IPS-18c (cell line): ENCODE data around the gene THSD7B.
"Not testable (repeated sequence)": the region's sequence is repeated elsewhere in the genome, so short reads cannot be mapped to it uniquely, and the experiment has no call there.

ENCODE experiments used
- H3K4me3 ChIP-seq: 2 replicates; pipeline ENCODE4 v1.7.0; 2013; ENCODE audit warnings: low read depth, mild to moderate bottlenecking, low read length, moderate library complexity; ENCODE audit not compliant: insufficient read depth
- H3K9me3 ChIP-seq: one replicate; pipeline ENCODE4 v1.6.1; 2013; ENCODE audit warnings: mild to moderate bottlenecking, low read length, moderate library complexity; ENCODE audit not compliant: control insufficient read depth, insufficient read depth

THSD7B gene

DNA sequence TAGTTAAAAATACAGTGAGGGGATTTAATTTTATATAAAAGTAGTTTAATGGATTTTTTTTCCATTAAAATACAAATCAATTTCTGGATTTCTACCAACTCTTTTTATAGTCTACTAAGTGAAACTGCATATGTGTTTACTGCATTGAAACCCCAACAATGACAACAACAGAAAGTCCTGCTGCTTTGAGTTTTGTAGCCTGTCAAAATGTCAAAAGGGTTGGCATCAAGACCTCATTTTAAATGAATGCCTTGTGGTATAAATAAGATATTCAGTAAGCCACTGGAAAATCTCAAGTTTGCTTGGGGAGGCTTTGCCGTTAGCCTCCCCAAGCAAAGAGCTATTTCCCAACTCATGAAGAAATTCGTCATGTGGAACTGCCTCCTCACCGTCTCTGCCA is 758.6 kb downstream of the THSD7B start:
- no peaks in the 10 kb centered on the region for H3K9me3 ChIP-seq
- H3K4me3 ChIP-seq = no peak overlapping the region

DNA sequence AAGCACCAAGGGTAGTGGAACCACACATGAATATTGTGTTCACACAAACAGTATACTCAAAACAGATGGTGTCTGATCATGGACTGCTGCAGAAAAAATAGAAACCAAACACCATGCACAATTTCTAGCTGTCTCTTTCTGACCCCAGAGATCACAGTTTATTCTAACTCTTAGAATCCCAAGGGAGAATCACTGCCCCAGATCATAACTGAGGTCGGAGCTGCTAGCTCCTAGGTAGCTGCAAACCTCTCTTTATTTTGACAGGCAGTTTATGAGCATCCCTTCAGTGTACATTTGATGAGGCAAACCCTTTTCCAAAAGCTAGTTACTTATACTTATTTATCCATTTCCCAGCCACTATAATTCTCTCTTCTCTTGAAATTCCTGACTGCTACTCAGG is 759.8 kb downstream of the THSD7B start:
- Histone ChIP-seq H3K9me3 (no peaks in the 10 kb centered on the region), H3K4me3 (no peak overlapping the region)

DNA sequence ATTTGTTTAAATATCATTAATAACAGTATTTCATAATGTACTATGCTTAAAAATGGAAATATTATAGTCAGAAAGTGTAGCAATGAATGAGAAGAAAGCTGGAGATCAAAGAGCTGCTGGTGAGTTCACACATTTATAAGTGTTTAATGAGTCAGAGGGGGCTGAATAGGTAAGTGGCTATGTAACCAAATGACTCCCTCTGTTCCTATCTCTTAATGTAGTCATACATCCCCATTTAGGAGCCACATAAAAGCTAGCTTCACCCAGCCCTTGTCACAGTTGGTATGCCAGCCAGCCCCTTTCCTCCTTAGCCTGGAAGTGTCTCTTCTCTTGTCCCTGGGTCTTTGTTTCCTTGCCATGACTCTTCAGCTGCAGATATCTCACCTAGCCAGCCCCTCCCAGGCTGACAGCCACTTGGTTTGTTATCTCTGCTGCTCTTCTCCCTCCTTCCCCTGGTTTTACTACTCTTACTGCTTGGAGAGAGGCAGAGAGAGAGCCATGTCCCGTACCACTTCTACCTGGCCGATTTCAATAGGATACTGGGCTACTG is 760.4 kb downstream of the THSD7B start:
- Histone ChIP-seq H3K9me3 (no peaks in the 10 kb centered on the region), H3K4me3 (no peak overlapping the region)

- H3K4me3 ChIP-seq = no peak overlapping the region
- H3K9me3 ChIP-seq = no peaks in the 10 kb centered on the region
These were observed 770.6 kb downstream of the THSD7B start for GRCh38 chr2:137535897-137536296.

DNA sequence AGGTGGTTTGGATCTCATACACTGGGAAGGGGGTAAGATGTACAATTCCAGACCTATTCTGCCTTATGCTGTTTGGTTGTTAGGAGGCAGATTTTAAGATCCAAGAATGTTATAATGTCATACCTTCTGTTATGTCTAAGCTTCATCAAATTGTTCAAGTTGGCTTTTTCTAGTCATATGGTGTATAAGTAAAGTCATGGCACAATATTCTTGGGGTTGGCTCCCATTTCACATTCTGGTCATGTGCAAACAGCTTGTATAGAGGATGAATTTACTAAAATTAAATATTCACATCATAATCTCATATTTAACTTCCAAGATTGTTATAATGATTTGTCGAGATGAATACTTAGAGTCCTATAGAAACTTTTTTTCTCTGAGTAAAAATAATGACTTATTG is 774.0 kb downstream of the THSD7B start:
- no peak overlapping the region for H3K4me3 ChIP-seq

DNA sequence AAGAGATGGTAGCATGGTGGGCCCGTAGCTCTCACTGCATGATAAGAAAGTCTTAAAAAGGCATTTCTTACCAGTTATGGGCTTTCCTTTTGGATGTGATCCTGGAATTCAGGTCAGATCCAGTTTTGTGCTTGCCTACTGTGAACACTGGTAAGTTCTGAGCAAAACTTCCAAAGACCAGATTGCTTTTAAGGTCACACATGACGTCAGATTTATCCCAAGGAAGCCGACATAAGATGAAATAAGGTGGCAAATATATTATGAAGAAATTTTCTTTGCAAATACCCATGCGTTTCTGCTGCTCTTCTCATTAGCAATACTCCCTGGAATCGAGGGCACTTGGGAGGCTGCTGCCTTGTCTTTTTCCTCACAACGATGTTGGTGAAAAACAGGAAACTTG is 782.5 kb downstream of the THSD7B start:
- Histone ChIP-seq H3K9me3 (no peaks in the 10 kb centered on the region), H3K4me3 (no peak overlapping the region)

More for the DNA sequence above, 774.0 kb downstream of the THSD7B start:
- H3K9me3 ChIP-seq = no peaks in the 10 kb centered on the region

DNA sequence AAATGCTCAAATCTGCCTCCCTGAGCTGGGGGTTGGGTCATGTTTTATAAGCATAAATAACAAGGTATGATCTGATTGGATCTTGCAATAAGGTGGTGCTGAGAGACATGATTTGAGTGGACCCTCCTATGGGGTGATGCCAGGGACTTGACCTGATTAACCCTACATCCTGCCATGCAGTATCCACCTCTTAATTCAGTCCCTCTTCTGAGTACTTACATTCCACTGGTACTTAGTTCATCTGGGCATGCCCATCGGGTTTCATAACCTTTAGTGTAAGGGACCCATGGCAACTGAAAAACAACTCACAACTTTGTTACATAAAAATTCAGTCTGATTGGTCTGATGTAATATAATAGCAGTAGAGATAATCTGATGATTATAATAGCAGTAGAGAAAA is 801.0 kb downstream of the THSD7B start:
- H3K4me3 ChIP-seq = no peak overlapping the region
- peaks cover 2% of the 10 kb centered on the region for H3K9me3 ChIP-seq

DNA sequence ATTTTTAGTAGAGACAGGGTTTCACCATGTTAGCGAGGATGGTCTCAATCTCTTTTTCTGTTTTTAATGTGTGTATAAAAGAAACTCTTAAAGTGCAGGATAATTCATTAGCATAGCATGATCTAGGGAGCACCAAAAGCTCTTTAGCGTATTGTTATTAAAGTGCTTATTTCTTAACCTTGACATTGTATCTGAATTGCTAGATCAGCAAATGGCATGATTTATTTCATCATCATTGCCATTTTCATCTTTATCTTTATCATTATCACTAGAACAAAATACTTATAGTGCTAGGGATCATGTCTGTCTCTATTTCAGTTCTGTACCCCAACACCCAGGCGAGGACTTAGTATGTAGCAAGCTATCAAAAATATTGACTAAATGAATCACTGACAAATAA is 805.1 kb downstream of the THSD7B start:
- H3K9me3 ChIP-seq = no peaks in the 10 kb centered on the region

GRCh38 chr2:137587834-137588233 is 822.5 kb downstream of the THSD7B start:
- not testable (repeated sequence) for H3K9me3 ChIP-seq

More for the DNA sequence above, 805.1 kb downstream of the THSD7B start:
- no peak overlapping the region for H3K4me3 ChIP-seq

DNA sequence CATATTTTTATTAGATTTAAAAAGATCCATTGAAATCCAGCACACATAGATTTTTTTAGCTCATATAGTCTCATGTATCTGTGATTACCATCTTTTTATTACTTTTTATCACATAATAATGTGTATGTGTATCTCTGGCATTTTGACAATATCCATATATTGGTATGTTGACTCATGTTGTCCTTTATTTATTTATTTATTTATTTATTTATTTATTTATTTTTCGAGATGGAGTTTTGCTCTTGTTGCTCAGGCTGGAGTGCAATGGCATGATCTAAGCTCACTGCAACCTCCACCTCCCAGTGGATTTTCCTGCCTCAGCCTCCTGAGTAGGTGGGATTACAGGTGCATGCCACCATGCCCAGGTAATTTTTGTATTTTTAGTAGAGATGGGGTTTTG is 823.2 kb downstream of the THSD7B start:
- H3K4me3 ChIP-seq = not testable (repeated sequence)

More at GRCh38 chr2:137587834-137588233, 822.5 kb downstream of the THSD7B start:
- not testable (repeated sequence) for H3K4me3 ChIP-seq

DNA sequence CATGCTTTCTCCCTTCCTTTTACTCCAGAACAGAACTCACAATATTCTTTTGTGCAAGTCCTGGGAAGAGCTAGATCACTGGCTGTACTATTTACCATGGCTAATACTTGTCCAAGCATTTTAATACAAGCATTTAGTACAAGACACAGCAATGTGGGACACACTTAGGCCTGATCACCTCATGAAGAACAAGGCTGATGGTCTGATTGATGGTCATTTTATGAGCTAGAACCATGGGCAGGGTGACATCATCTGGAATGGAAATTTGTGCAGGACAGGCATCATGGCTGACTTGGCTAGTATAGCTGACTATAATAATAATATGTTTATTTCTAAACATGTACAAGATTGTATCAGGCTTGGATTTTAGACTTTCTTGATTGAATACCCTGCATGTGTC is 824.8 kb downstream of the THSD7B start:
- H3K9me3 ChIP-seq = no peaks in the 10 kb centered on the region

More for the DNA sequence above, 823.2 kb downstream of the THSD7B start:
- H3K9me3 ChIP-seq = not testable (repeated sequence)

DNA sequence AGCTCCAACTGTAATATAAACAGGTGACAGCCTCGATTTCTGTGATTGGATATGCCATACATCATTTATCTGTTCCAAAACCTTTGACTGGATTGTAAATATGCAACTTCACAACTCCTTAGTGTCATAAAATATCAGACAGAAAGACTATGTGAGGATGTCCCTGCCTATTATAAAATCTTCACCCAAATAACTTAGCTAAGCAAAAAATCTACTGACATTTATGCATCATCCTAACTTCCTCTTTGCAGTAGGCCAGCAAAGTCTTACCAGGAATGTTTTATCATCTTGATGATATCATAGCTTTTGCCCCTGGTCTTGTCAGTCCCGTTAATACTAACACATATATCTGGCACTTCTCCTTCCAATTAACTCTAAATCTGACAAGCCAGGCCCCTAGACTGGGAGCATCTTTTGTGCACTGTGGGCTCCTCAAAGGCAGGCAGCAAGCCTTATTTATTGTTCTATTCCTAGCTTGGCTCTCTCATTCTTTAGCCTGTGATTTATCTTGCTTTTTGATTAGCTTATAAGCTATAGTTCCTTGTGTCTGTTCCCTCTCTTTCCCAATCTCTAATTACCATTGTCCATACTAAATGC is 842.5 kb downstream of the THSD7B start:
- no peak overlapping the region for H3K4me3 ChIP-seq

More for the DNA sequence above, 824.8 kb downstream of the THSD7B start:
- no peak overlapping the region for H3K4me3 ChIP-seq

GRCh38 chr2:137638932-137639331 is 873.6 kb downstream of the THSD7B start:
- H3K9me3 ChIP-seq = no peaks in the 10 kb centered on the region
- H3K4me3 ChIP-seq = no peak overlapping the region

More for the DNA sequence above, 842.5 kb downstream of the THSD7B start:
- H3K9me3 ChIP-seq = no peaks in the 10 kb centered on the region

DNA sequence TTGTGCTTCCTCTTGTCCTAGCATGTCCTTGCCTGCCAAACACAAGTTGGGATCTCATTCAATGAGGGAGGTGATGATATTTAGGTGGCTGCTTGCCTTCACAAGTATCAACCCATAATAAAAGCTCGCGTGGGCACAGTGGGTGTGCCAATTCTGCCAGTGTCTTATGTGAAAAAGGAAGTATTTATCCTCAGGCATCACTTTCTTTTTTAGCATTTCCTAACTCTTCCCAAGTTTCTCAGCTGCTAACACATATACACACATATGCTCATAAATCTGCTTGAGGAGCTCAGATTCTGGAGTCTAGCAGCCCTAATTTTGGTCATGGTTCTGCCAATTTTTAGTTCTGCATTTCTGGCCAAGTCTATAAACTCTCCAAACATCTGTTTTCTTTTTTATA is 879.4 kb downstream of the THSD7B start:
- Histone ChIP-seq H3K9me3 (no peaks in the 10 kb centered on the region), H3K4me3 (no peak overlapping the region)

- no peaks in the 10 kb centered on the region for H3K9me3 ChIP-seq
- no peak overlapping the region for H3K4me3 ChIP-seq
These were observed 888.7 kb downstream of the THSD7B start for GRCh38 chr2:137654046-137654445.

DNA sequence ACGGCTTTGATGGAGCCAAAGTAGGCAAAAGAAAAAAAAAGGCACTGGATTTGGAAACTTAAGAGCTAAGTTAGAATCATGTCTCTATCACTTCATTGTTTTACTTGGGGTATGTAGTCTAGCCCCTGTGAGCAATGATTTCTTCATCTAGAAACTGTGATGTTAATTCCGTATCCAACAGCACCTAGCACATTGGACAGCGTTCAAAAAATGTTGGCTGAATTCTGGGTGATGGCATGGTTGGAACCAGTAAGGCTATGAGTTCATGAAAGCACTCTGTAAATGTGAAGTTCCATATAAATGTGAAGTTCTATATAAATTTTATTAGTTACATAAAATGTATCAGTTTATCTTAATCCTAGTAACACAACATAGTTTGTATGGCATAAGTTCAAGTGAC is 890.5 kb downstream of the THSD7B start:
- H3K9me3 ChIP-seq = no peaks in the 10 kb centered on the region
- no peak overlapping the region for H3K4me3 ChIP-seq

GRCh38 chr2:137658433-137658832 is 893.1 kb downstream of the THSD7B start:
- Histone ChIP-seq H3K9me3 (no peaks in the 10 kb centered on the region), H3K4me3 (no peak overlapping the region)

DNA sequence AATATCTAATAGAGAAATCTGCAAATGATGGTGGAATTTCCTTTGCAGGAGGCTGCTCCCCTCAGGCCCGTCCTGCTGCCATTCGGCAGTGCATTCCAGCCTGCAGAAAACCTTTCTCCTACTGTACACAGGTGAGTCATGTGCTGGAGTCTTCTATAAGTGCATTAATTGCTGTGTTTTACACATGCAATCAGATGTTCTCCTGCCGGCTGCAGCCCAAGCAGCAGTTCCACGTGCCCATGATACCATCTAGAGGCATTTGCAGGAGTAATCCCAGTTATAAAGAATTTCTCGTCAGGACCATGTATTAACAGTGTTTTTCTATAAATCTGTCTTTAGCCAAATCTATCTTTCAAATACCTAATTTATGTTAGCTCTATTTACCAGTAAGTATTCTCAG is 894.3 kb downstream of the THSD7B start:
- H3K9me3 ChIP-seq = no peaks in the 10 kb centered on the region
- H3K4me3 ChIP-seq = no peak overlapping the region

DNA sequence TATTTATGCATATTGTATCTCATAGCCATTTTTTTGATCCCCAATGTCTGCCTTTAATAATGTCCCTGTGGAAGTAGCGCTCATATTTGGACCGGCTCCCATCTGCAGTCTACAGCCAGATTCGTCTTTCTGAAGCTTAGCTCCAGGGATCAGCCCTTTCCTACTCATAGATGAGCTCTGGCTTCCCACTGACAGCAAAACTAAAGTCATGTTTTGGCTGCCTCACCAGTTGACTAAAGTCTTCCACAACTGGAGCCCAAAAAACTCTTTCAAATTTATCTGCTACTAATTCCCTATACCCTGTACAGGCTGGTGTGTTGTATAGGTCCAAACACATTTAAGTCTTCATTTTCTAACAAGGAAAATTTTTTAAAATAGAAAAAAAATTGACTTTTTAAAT is 904.8 kb downstream of the THSD7B start:
- Histone ChIP-seq H3K9me3 (no peaks in the 10 kb centered on the region), H3K4me3 (no peak overlapping the region)
